Stomach (tissue), 9 donors: ENCODE results near the gene EEF2. TPM values are rescaled to one million over a fixed set of nuclear protein-coding genes. Genes with fewer than 3 reads are reported as not detected.
"Not testable (repeated sequence)": the region's sequence is repeated elsewhere in the genome, so short reads cannot be mapped to it uniquely, and the experiment has no call there.

Experiments
- DNase-seq, 2 donors: peaks; one replicate each; pipeline versions ENCODE4 v3.0.0 to v3.0.0-alpha.2; 2013 to 2019
- H3K27ac ChIP-seq, 5 donors: fragments of 200-600 bp in 4 of 5; sonication (generic) in 4 of 5; one replicate each; pipeline ENCODE4 v1.5.1; 2013 to 2019; ENCODE audit warnings: mild to moderate bottlenecking in 1 of 5, moderate library complexity in 1 of 5
- H3K27me3 ChIP-seq, 3 donors: fragments of 200-600 bp; sonication (generic); one replicate each; pipeline ENCODE4 v1.5.1; 2017 to 2019; ENCODE audit warnings: mixed run types in 1 of 3
- H3K36me3 ChIP-seq, 4 donors: fragments of 200-600 bp; sonication (generic); 1 replicate in 3 of 4; 2 replicates in 1 of 4; pipeline ENCODE4 v1.5.1; 2016 to 2019
- H3K4me1 ChIP-seq, 4 donors: fragments of 200-600 bp; sonication (generic); one replicate each; pipeline ENCODE4 v1.5.1; 2016 to 2019
- H3K4me3 ChIP-seq, 4 donors: fragments of 200-600 bp; sonication (generic) in 3 of 4; one replicate each; pipeline ENCODE4 v1.5.1; 2016 to 2019; ENCODE audit warnings: mild to moderate bottlenecking in 1 of 4
- H3K9me3 ChIP-seq, 4 donors: fragments of 200-600 bp; sonication (generic); one replicate each; pipeline ENCODE4 v1.5.1; 2016 to 2019
- CTCF ChIP-seq, 7 experiments: fragments of 450-650 bp in 4 of 7; fragments of 200-600 bp in 3 of 7; sonication (generic) in 3 of 7; IDR thresholded peaks; one replicate each; pipeline ENCODE4 v1.5.1; 2016 to 2019; ENCODE audit warnings: antibody characterized with exemption in 7 of 7, control low read depth in 2 of 7, mild to moderate bottlenecking in 1 of 7
- EP300 ChIP-seq: sonication (generic); formaldehyde crosslinking; IDR thresholded peaks from one replicate; pipeline ENCODE4 v1.6.1; 2017; ENCODE audit warnings: antibody characterized with exemption
- POLR2A ChIP-seq, 4 donors: fragments of 450-650 bp; IDR thresholded peaks; one replicate each; pipeline ENCODE4 v1.6.1; 2016; ENCODE audit warnings: antibody characterized with exemption in 4 of 4, control low read depth in 2 of 4, mild to moderate bottlenecking in 1 of 4, moderate library complexity in 1 of 4
- POLR2AphosphoS5 ChIP-seq, 3 donors: sonication (generic); formaldehyde crosslinking; IDR thresholded peaks; one replicate each; pipeline ENCODE4 v1.6.1; 2016; ENCODE audit warnings: antibody characterized with exemption in 3 of 3
- WGBS, 5 donors: extraction: QIAGEN DNeasy Blood & Tissue Kit in 3 of 5; methylation state at CpG; one replicate each; pipeline versions ENCODE4 v1.1.5 to v1.1.7; 2013 to 2018; 5-methylcytosine and 5-hydroxymethylcytosine counted together
- intact Hi-C: fragments of 100-400 bp; cut with DNase I; formaldehyde crosslinking; loops from one replicate; pipeline ENCODE4 v1.15.1; 2023; ENCODE audit warnings: low total_unique reads
- polyA plus RNA-seq, 3 donors: library from polyadenylated mRNA; stranded (reverse); fragments of 200-250 nt; gene quantifications; one replicate each; pipeline ENCODE4 v1.2.3, GENCODE V29; 2013
- total RNA-seq, 5 donors: library from RNA; depleted of rRNA; stranded (reverse); fragments of >200 nt; gene quantifications; one replicate each; pipeline versions ENCODE4 v1.1.0 to v1.2.3, GENCODE V29; 2014 to 2016
- donor health status: healthy with polysubstance abuse.
- donor health status: Bipolar disorder and iron deficiency.
- donor health status: healthy.

EEF2 gene
- total and polyA plus RNA-seq, 8 donors, result 667 to 1,656 (median 1,276) TPM

GRCh38 chr19:4007836-4008539, 22.7 kb upstream of the EEF2 start:
- TF ChIP-seq EP300 (no peak), POLR2AphosphoS5 (IDR thresholded peaks at IDR 0.05) (no peak), POLR2A (IDR thresholded peaks at IDR 0.05) (no peak), CTCF (IDR thresholded peaks at IDR 0.05) (no peak)
- peak overlapping the region; percentile 85 to 98 (median 90) for H3K27ac ChIP-seq
- WGBS, 5 donors, result 0 to 1% (median 0%) methylated on average over 7 to 55 of the region's 55 CpGs
- H3K9me3 ChIP-seq, result no peaks in the 10 kb centered on the region
- DNase-seq, result peak in 1 of 2 donors; percentile 72
- peaks cover 2 to 10% (median 6%) of the 10 kb centered on the region in 4 donors for H3K36me3 ChIP-seq
- H3K4me1 ChIP-seq, result peaks cover 47 to 63% (median 56%) of the 10 kb centered on the region in 4 donors
- H3K4me3 ChIP-seq, result peak overlapping the region; percentile 88 to 100 (median 99)
- H3K27me3 ChIP-seq, result no peaks in the 10 kb centered on the region
- intact Hi-C loops, result loop anchor here (10.0 kb wide), 1 partner anchor 47 kb away; no protein-coding TSS in a partner anchor

- Histone ChIP-seq H3K4me1 (peaks cover 40 to 55% (median 48%) of the 10 kb centered on the region in 4 donors), H3K9me3 (no peaks in the 10 kb centered on the region), H3K27ac (peak within 1 kb of the TSS; percentile 85 to 98 (median 90)), H3K27me3 (no peaks in the 10 kb centered on the region), H3K4me3 (peak within 1 kb of the TSS; percentile 88 to 100 (median 99)), H3K36me3 (peaks cover 0 to 7% (median 0%) of the 10 kb centered on the region in 4 donors)
- DNase-seq, result peak; percentile 98 to 99
- intact Hi-C loops, result loop anchor here (10.0 kb wide), 1 partner anchor 48 kb away; no protein-coding TSS in a partner anchor
- 0 to 1% (median 0%) methylated on average over 9 to 91 of the region's 91 CpGs for WGBS, 5 donors
- TF ChIP-seq CTCF (IDR thresholded peaks at IDR 0.05) (peak in 1 of 7 experiments; percentile 6), EP300 (no peak), POLR2AphosphoS5 (IDR thresholded peaks at IDR 0.05) (peak in 2 of 3 donors; percentile 55 to 69)
Observed at GRCh38 chr19:4007021-4007835, 22.0 kb upstream of the EEF2 start, which contains the start of gene PIAS4. Gene PIAS4, plus strand, starts transcription at chr19:4007736. Its CDS starts 25 bp downstream, at chr19:4007761.

- not testable (repeated sequence) for H3K9me3 ChIP-seq, H3K27ac ChIP-seq, H3K27me3 ChIP-seq, DNase-seq, H3K4me3 ChIP-seq, H3K36me3 ChIP-seq
- 94 to 96% (median 96%) methylated on average over 9 of the region's 9 CpGs for WGBS, 5 donors
- peaks cover 29 to 39% (median 36%) of the 10 kb centered on the region in 4 donors for H3K4me1 ChIP-seq
- intact Hi-C loops, result loop anchor here (10.0 kb wide), 1 partner anchor 49 kb away; no protein-coding TSS in a partner anchor
Observed at GRCh38 chr19:4005436-4005835, 20.2 kb upstream of the EEF2 start.

GRCh38 chr19:4000798-4001197, 15.5 kb upstream of the EEF2 start:
- not testable (repeated sequence) for H3K4me3 ChIP-seq, H3K4me1 ChIP-seq, H3K9me3 ChIP-seq, DNase-seq, H3K36me3 ChIP-seq, H3K27ac ChIP-seq, H3K27me3 ChIP-seq
- 80 to 84% (median 83%) methylated on average over 5 of the region's 5 CpGs for WGBS, 5 donors
- intact Hi-C loops, result loop anchor here (10.0 kb wide), 1 partner anchor 54 kb away; no protein-coding TSS in a partner anchor

GRCh38 chr19:3998667-3999412, 13.6 kb upstream of the EEF2 start:
- H3K4me1 ChIP-seq, DNase-seq, H3K27me3 ChIP-seq, H3K9me3 ChIP-seq, intact Hi-C loops, H3K27ac ChIP-seq, H3K36me3 ChIP-seq, H3K4me3 ChIP-seq: not testable (repeated sequence)
- WGBS, 5 donors, result 81 to 85% (median 82%) methylated on average over 25 to 29 of the region's 29 CpGs
